ENCODE data around the gene CNPY4.
"Not testable (repeated sequence)": the region's sequence is repeated elsewhere in the genome, so short reads cannot be mapped to it uniquely, and the experiment has no call there.

The CNPY4 gene

GRCh38 chr7:100119970-100120732 is 717 bp downstream of the CNPY4 start:
- DNase-seq (ENCODE audit: low read depth), result no peak

- DNase-seq (ENCODE audit: low read depth), result no peak
Measured at GRCh38 chr7:100120733-100121036, 1.3 kb downstream of the CNPY4 start.

- DNase-seq (ENCODE audit: low read depth), result no peak
Measured at GRCh38 chr7:100122067-100122466, 2.6 kb downstream of the CNPY4 start.

GRCh38 chr7:100122568-100122967 is 3.1 kb downstream of the CNPY4 start:
- no peak for DNase-seq (ENCODE audit: low read depth)

GRCh38 chr7:100124301-100125230 is 5.1 kb downstream of the CNPY4 start:
- no peak for DNase-seq (ENCODE audit: low read depth)

GRCh38 chr7:100126239-100126930 is 7.0 kb downstream of the CNPY4 start:
- DNase-seq (ENCODE audit: low read depth), result no peak

- DNase-seq (ENCODE audit: low read depth), result peak; percentile 83
Measured at GRCh38 chr7:100126931-100127865, 7.8 kb downstream of the CNPY4 start, which contains the start of gene MBLAC1. Gene MBLAC1 (plus strand): TSS chr7:100126967. CDS start chr7:100127396, 429 bp downstream.

- no peak for DNase-seq (ENCODE audit: low read depth)
Measured at GRCh38 chr7:100127866-100128636, 8.6 kb downstream of the CNPY4 start.

- no peak for DNase-seq (ENCODE audit: low read depth)
Measured at GRCh38 chr7:100128637-100128963, 9.2 kb downstream of the CNPY4 start.

GRCh38 chr7:100130220-100130607 is 10.8 kb downstream of the CNPY4 start:
- not testable (repeated sequence) for DNase-seq (ENCODE audit: low read depth)

GRCh38 chr7:100130608-100131453 is 11.4 kb downstream of the CNPY4 start:
- DNase-seq (ENCODE audit: low read depth), result peak; percentile 47

GRCh38 chr7:100132126-100132525 is 12.7 kb downstream of the CNPY4 start:
- no peak for DNase-seq (ENCODE audit: low read depth)

- DNase-seq (ENCODE audit: low read depth), result no peak
Measured at GRCh38 chr7:100132697-100133151, 13.3 kb downstream of the CNPY4 start.

- DNase-seq (ENCODE audit: low read depth), result no peak
Measured at GRCh38 chr7:100137851-100138760, 18.7 kb downstream of the CNPY4 start.

GRCh38 chr7:100141555-100141949 is 22.1 kb downstream of the CNPY4 start:
- DNase-seq (ENCODE audit: low read depth), result no peak

GRCh38 chr7:100142461-100142860 is 23.0 kb downstream of the CNPY4 start:
- DNase-seq (ENCODE audit: low read depth), result no peak

- not testable (repeated sequence) for DNase-seq (ENCODE audit: low read depth)
Measured at GRCh38 chr7:100146350-100146749, 26.9 kb downstream of the CNPY4 start.

GRCh38 chr7:100147278-100147677 is 27.8 kb downstream of the CNPY4 start:
- DNase-seq (ENCODE audit: low read depth), result no peak

- no peak for DNase-seq (ENCODE audit: low read depth)
Measured at GRCh38 chr7:100148225-100148558, 28.8 kb downstream of the CNPY4 start.

Measured in CMK (cell line).